ENCODE data around the gene GLI2. TPM values are rescaled to one million over a fixed set of nuclear protein-coding genes. Genes with fewer than 3 reads are reported as not detected.

GLI2 gene
- total and polyA plus RNA-seq, 9 donors, result 5.9 to 53.0 (median 36.3) TPM

- intact Hi-C loops (cut with DNase I), result loop anchor here in 2 of 4 donors (2.0 kb wide), 3 partner anchors 377 to 387 kb away; no protein-coding TSS in a partner anchor
- H3K4me1 ChIP-seq (ENCODE audit: insufficient read depth), result no peaks in the 10 kb centered on the region
- WGBS, 3 donors, result 79 to 90% (median 88%) methylated on average over 4 of the region's 4 CpGs
- H3K27ac ChIP-seq, result no peak overlapping the region
- DNase-seq, result no peak
- no peak for TF ChIP-seq CTCF (IDR thresholded peaks at IDR 0.05)
- TF ChIP-seq POLR2A (IDR thresholded peaks at IDR 0.05), result no peak
- no peak for TF ChIP-seq EP300 (IDR thresholded peaks at IDR 0.05)
- no peak overlapping the region for H3K4me3 ChIP-seq
- H3K36me3 ChIP-seq, result no peaks in the 10 kb centered on the region
- no peaks in the 10 kb centered on the region for H3K9me3 ChIP-seq
- no peaks in the 10 kb centered on the region for H3K27me3 ChIP-seq
Observed at GRCh38 chr2:120694034-120694433, 41.6 kb upstream of the GLI2 start.

DNA sequence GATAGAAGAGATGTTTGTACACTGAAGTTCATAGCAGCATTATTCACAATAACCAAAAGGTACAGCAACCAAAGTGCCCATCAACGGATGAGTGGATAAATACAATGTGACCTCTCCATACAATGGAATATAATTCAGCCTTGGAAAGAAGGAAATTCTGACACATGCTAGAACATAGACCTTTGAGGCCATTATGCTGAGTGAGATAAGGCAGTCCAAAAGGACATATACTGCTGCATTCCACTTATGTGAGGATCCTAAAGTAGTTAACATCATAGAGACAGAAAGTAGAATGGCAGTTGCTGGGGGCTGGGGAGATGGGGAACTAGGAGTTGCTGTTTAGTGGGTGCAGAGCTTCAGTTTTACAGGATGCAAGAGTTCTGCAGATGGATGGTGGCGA is 38.2 kb upstream of the GLI2 start:
- TF ChIP-seq EP300 (IDR thresholded peaks at IDR 0.05) (no peak), POLR2A (IDR thresholded peaks at IDR 0.05) (no peak), CTCF (IDR thresholded peaks at IDR 0.05) (no peak)
- Histone ChIP-seq H3K4me1 (ENCODE audit: insufficient read depth) (no peaks in the 10 kb centered on the region), H3K27me3 (no peaks in the 10 kb centered on the region), H3K27ac (no peak overlapping the region), H3K9me3 (no peaks in the 10 kb centered on the region), H3K4me3 (no peak overlapping the region), H3K36me3 (no peaks in the 10 kb centered on the region)
- 95 to 99% (median 96%) methylated on average over 2 of the region's 2 CpGs for WGBS, 3 donors
- DNase-seq, result no peak
- intact Hi-C loops (cut with DNase I), result loop anchor here in 2 of 4 donors (5.0 kb wide), 1 partner anchor 375 kb away; no protein-coding TSS in a partner anchor

- Histone ChIP-seq H3K4me3 (no peak overlapping the region), H3K9me3 (no peaks in the 10 kb centered on the region), H3K27ac (no peak overlapping the region), H3K36me3 (no peaks in the 10 kb centered on the region), H3K27me3 (no peaks in the 10 kb centered on the region), H3K4me1 (ENCODE audit: insufficient read depth) (no peaks in the 10 kb centered on the region)
- no peak for TF ChIP-seq POLR2A (IDR thresholded peaks at IDR 0.05)
- no peak for TF ChIP-seq EP300 (IDR thresholded peaks at IDR 0.05)
- TF ChIP-seq CTCF (IDR thresholded peaks at IDR 0.05), result no peak
- intact Hi-C loops (cut with DNase I), result loop anchor here in 2 of 4 donors (5.0 kb wide), 1 partner anchor 373 kb away; no protein-coding TSS in a partner anchor
- no peak for DNase-seq
- WGBS, 3 donors, result 80 to 84% (median 84%) methylated on average over 3 of the region's 3 CpGs
Observed at GRCh38 chr2:120699292-120699691, 36.4 kb upstream of the GLI2 start.

- Histone ChIP-seq H3K4me3 (no peak overlapping the region), H3K4me1 (ENCODE audit: insufficient read depth) (no peaks in the 10 kb centered on the region), H3K9me3 (no peaks in the 10 kb centered on the region), H3K27ac (no peak overlapping the region), H3K27me3 (no peaks in the 10 kb centered on the region), H3K36me3 (no peaks in the 10 kb centered on the region)
- no peak for DNase-seq
- intact Hi-C loops (cut with DNase I), result no loop called here
- WGBS, 3 donors, result 86 to 92% (median 88%) methylated on average over 4 of the region's 4 CpGs
- TF ChIP-seq EP300 (IDR thresholded peaks at IDR 0.05) (no peak), POLR2A (IDR thresholded peaks at IDR 0.05) (no peak), CTCF (IDR thresholded peaks at IDR 0.05) (no peak)
Observed at GRCh38 chr2:120700659-120701058, 35.0 kb upstream of the GLI2 start.

All from ovary (tissue), 9 donors.